Fibroblast of skin of left quadriceps (primary cell): ENCODE measurements around the gene JAGN1.
"Not testable (repeated sequence)": the region's sequence is repeated elsewhere in the genome, so short reads cannot be mapped to it uniquely, and the experiment has no call there.

ENCODE experiments used
- DNase-seq, 2 experiments: peaks; one replicate each; pipeline ENCODE4 v3.0.0-alpha.2; 2013; ENCODE audit warnings: low read depth in 2 of 2

Gene JAGN1

GRCh38 chr3:9917820-9918219, 27.4 kb downstream of the JAGN1 start:
- no peak for DNase-seq

- no peak for DNase-seq
Observed at GRCh38 chr3:9918261-9919038, 28.0 kb downstream of the JAGN1 start.

- no peak for DNase-seq
Observed at GRCh38 chr3:9928158-9928557, 37.7 kb downstream of the JAGN1 start.

GRCh38 chr3:9930804-9931418, 40.5 kb downstream of the JAGN1 start:
- DNase-seq = no peak

- no peak for DNase-seq
Observed at GRCh38 chr3:9932535-9932842, 42.1 kb downstream of the JAGN1 start.

- no peak for DNase-seq
Observed at GRCh38 chr3:9932843-9933560, 42.6 kb downstream of the JAGN1 start.

GRCh38 chr3:9933561-9934234, 43.3 kb downstream of the JAGN1 start, which contains the start of gene CRELD1:
TSS of gene CRELD1 (plus strand) at chr3:9933834. CDS start at chr3:9934439, 605 bp downstream.
- DNase-seq = peak in 1 of 2 experiments; percentile 55

GRCh38 chr3:9934235-9934621, 43.8 kb downstream of the JAGN1 start:
- no peak for DNase-seq

GRCh38 chr3:9934993-9935392, 44.6 kb downstream of the JAGN1 start:
- DNase-seq = no peak

GRCh38 chr3:9935966-9936510, 45.6 kb downstream of the JAGN1 start:
- DNase-seq = no peak

- no peak for DNase-seq
Observed at GRCh38 chr3:9937486-9938238, 47.3 kb downstream of the JAGN1 start.

GRCh38 chr3:9938966-9939365, 48.6 kb downstream of the JAGN1 start:
- DNase-seq = no peak

- DNase-seq = not testable (repeated sequence)
Observed at GRCh38 chr3:9939906-9940305, 49.5 kb downstream of the JAGN1 start.

GRCh38 chr3:9940746-9941145, 50.3 kb downstream of the JAGN1 start:
- DNase-seq = no peak

GRCh38 chr3:9942164-9942563, 51.8 kb downstream of the JAGN1 start:
- no peak for DNase-seq

- DNase-seq = no peak
Observed at GRCh38 chr3:9942934-9943690, 52.7 kb downstream of the JAGN1 start.
